ENCODE results near the gene CYTH3. TPM values are rescaled to one million over a fixed set of nuclear protein-coding genes. Genes with fewer than 3 reads are reported as not detected.

Gene CYTH3
- total and polyA plus RNA-seq, 2 of the 13 experiments (the other 11 are each of a cell fraction or from before 2014, with no cell fraction given), result 3.1 to 3.8 TPM

DNA sequence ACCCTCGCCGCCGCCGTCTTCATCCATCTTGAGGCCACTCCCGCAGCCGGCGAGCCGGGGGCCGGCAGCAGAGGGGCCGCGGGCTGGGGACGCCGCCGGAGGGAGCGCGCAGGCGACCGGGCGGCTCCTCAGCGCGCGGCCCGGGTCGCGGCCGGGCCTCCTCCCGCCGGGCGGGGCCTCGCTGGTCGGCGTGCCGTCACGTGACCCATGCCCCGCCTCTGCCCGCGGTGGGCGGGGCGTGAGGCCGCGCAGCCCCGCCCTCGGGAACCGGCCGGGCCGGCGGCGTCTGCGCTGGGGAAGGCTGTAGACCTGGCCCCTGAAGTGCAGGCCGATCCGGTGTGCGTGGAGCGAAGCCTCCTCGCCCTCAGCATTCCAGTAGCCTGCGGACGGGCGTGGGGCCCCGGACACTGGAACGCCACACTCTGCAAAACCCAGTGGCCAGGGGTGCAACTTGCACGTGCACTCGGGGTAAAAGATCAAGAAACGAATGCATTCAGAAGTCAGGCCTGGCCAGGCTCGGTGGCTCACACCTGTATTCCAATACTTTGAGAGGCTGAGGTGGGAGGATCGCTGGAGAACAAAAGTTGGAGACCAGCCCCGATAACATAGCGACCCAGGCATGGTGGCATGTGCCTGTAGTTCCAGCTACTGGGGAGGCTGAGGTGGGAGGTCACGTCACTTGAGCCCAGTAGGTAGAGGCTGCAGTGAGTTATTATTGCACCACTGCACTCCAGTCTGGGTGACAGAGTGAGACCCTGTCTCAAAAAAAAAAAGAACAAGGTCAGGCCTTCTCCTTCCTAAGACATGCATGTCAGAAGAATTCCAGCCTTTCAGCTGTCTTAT lies at the start of gene CYTH3 (continued):
- TF ChIP-seq ASH2L (IDR thresholded peaks at IDR 0.05; ENCODE audit: insufficient read length, low read depth, low read length) (no peak), ZNF124 (CRISPR knock-in tag; IDR thresholded peaks at IDR 0.05) (no peak), AKNA (CRISPR knock-in tag; IDR thresholded peaks at IDR 0.05; ENCODE audit: borderline replicate concordance) (no peak), AHDC1 (CRISPR knock-in tag; IDR thresholded peaks at IDR 0.05; ENCODE audit: borderline replicate concordance) (no peak), SNAPC2 (CRISPR knock-in tag; IDR thresholded peaks at IDR 0.05) (no peak), SNRNP70 (IDR thresholded peaks at IDR 0.05; ENCODE audit: low read depth, low read length) (no peak), FUBP1 (CRISPR knock-in tag; IDR thresholded peaks at IDR 0.05; ENCODE audit: borderline replicate concordance) (no peak), TGIF2 (CRISPR knock-in tag; IDR thresholded peaks at IDR 0.05) (no peak), POLR2A (IDR thresholded peaks at IDR 0.05; ENCODE audit: insufficient read depth in 1 of 2, low read depth in 2 of 2, low read length in 2 of 2) (peak in 1 of 2 experiments; percentile 66; a peak in 2 of 4 replicates)
- TF ChIP-seq, protein P1, sequence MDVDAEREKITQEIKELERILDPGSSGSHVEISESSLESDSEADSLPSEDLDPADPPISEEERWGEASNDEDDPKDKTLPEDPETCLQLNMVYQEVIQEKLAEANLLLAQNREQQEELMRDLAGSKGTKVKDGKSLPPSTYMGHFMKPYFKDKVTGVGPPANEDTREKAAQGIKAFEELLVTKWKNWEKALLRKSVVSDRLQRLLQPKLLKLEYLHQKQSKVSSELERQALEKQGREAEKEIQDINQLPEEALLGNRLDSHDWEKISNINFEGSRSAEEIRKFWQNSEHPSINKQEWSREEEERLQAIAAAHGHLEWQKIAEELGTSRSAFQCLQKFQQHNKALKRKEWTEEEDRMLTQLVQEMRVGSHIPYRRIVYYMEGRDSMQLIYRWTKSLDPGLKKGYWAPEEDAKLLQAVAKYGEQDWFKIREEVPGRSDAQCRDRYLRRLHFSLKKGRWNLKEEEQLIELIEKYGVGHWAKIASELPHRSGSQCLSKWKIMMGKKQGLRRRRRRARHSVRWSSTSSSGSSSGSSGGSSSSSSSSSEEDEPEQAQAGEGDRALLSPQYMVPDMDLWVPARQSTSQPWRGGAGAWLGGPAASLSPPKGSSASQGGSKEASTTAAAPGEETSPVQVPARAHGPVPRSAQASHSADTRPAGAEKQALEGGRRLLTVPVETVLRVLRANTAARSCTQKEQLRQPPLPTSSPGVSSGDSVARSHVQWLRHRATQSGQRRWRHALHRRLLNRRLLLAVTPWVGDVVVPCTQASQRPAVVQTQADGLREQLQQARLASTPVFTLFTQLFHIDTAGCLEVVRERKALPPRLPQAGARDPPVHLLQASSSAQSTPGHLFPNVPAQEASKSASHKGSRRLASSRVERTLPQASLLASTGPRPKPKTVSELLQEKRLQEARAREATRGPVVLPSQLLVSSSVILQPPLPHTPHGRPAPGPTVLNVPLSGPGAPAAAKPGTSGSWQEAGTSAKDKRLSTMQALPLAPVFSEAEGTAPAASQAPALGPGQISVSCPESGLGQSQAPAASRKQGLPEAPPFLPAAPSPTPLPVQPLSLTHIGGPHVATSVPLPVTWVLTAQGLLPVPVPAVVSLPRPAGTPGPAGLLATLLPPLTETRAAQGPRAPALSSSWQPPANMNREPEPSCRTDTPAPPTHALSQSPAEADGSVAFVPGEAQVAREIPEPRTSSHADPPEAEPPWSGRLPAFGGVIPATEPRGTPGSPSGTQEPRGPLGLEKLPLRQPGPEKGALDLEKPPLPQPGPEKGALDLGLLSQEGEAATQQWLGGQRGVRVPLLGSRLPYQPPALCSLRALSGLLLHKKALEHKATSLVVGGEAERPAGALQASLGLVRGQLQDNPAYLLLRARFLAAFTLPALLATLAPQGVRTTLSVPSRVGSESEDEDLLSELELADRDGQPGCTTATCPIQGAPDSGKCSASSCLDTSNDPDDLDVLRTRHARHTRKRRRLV (CRISPR knock-in tag; IDR thresholded peaks at IDR 0.05), result no peak
